Neural cell (in vitro differentiated cells): ENCODE measurements around the gene C1QTNF1. TPM values are rescaled to one million over a fixed set of nuclear protein-coding genes. Genes with fewer than 3 reads are reported as not detected.

Experiments used
- H2AFZ ChIP-seq: fragments of 200-600, 300-800 bp; sonication (generic), shearing (Covaris generic); 2 replicates; pipeline ENCODE4 v1.6.0; 2014; ENCODE audit warnings: low read depth, mild to moderate bottlenecking, antibody characterized with exemption, low read length, moderate library complexity
- H3F3A ChIP-seq: fragments of 200-600 bp; shearing (Covaris generic); 2 replicates; pipeline ENCODE4 v1.6.1; 2016; ENCODE audit warnings: mild to moderate bottlenecking, moderate library complexity, mixed read lengths, antibody characterized with exemption, low read length; ENCODE audit not compliant: insufficient read depth, poor library complexity, severe bottlenecking
- H3K27ac ChIP-seq: fragments of 200-600, 300-800 bp; sonication (generic), shearing (Covaris generic); 2 replicates; pipeline ENCODE4 v1.5.1; 2014; ENCODE audit warnings: mild to moderate bottlenecking, low read length, moderate library complexity
- H3K27me3 ChIP-seq: fragments of 300-800, 200-600 bp; sonication (generic), shearing (Covaris generic); 2 replicates; pipeline ENCODE4 v1.6.0; 2014; ENCODE audit warnings: mild to moderate bottlenecking, low read depth, low read length, moderate library complexity; ENCODE audit not compliant: insufficient read depth
- H3K36me3 ChIP-seq: fragments of 300-800, 200-600 bp; sonication (generic), shearing (Covaris generic); 2 replicates; pipeline ENCODE4 v1.5.1; 2014; ENCODE audit warnings: mild to moderate bottlenecking, antibody characterized with exemption, low read length, moderate library complexity; ENCODE audit not compliant: insufficient read depth
- H3K4me2 ChIP-seq: fragments of 300-800, 200-600 bp; sonication (generic), shearing (Covaris generic); 2 replicates; pipeline ENCODE4 v1.6.0; 2014; ENCODE audit warnings: mild to moderate bottlenecking, low read length
- H3K4me3 ChIP-seq: fragments of 300-800, 200-600 bp; sonication (generic), shearing (Covaris generic); 2 replicates; pipeline ENCODE4 v1.5.1; 2014; ENCODE audit warnings: mild to moderate bottlenecking, low read length, moderate library complexity
- H3K79me2 ChIP-seq: fragments of 200-600 bp; shearing (Covaris generic); replicated peaks from 2 replicates; pipeline ENCODE4 v1.6.0; 2014; ENCODE audit warnings: mild to moderate bottlenecking, low read length, moderate library complexity; ENCODE audit not compliant: insufficient read depth
- H3K9ac ChIP-seq: fragments of 300-800, 200-600 bp; sonication (generic), shearing (Covaris generic); 2 replicates; pipeline ENCODE4 v1.6.1; 2016; ENCODE audit warnings: mild to moderate bottlenecking, low read length, mixed read lengths
- H3K9me2 ChIP-seq: fragments of 200-600 bp; shearing (Covaris generic); 2 replicates; pipeline ENCODE4 v1.6.1; 2016; ENCODE audit warnings: mild to moderate bottlenecking, low read length, mixed read lengths; ENCODE audit not compliant: insufficient read depth
- H3K9me3 ChIP-seq: fragments of 200-600, 300-800 bp; sonication (generic), shearing (Covaris generic); 2 replicates; pipeline ENCODE4 v1.6.1; 2016; ENCODE audit warnings: mild to moderate bottlenecking, mixed run types, low read length, moderate library complexity, mixed read lengths
- H4K20me1 ChIP-seq: fragments of 200-600 bp; shearing (Covaris generic); 2 replicates; pipeline ENCODE4 v1.6.1; 2016; ENCODE audit warnings: mild to moderate bottlenecking, mixed run types; ENCODE audit not compliant: insufficient read depth
- CTCF ChIP-seq: fragments of 450-650 bp; IDR thresholded peaks from 2 replicates; pipeline ENCODE4 v1.5.1; 2014; ENCODE audit warnings: antibody characterized with exemption, mild to moderate bottlenecking, moderate library complexity; ENCODE audit not compliant: poor library complexity, severe bottlenecking
- EP300 ChIP-seq: fragments of 450-650 bp; conservative IDR thresholded peaks from 2 replicates; pipeline ENCODE4 v1.6.1; 2014; ENCODE audit warnings: antibody characterized with exemption, mild to moderate bottlenecking, moderate library complexity; ENCODE audit not compliant: poor library complexity, severe bottlenecking
- EZH2 ChIP-seq: fragments of 200-600, 300-800 bp; shearing (Covaris generic), sonication (generic); IDR thresholded peaks from 2 replicates; pipeline ENCODE4 v1.6.1; 2014; ENCODE audit warnings: antibody characterized with exemption, low read length, borderline replicate concordance, mild to moderate bottlenecking; ENCODE audit not compliant: insufficient read depth, poor library complexity, severe bottlenecking
- MXI1 ChIP-seq: fragments of 450-650 bp; conservative IDR thresholded peaks from 2 replicates; pipeline ENCODE4 v1.6.1; 2014; ENCODE audit warnings: antibody characterized with exemption, mild to moderate bottlenecking; ENCODE audit not compliant: poor library complexity, severe bottlenecking
- POLR2AphosphoS5 ChIP-seq: IDR thresholded peaks from 2 replicates; pipeline ENCODE4 v1.6.1; 2012
- RAD21 ChIP-seq: fragments of 450-650 bp; conservative IDR thresholded peaks from 2 replicates; pipeline ENCODE4 v1.6.1; 2014; ENCODE audit warnings: antibody characterized with exemption, mild to moderate bottlenecking, moderate library complexity
- REST ChIP-seq: IDR thresholded peaks from 2 replicates; pipeline ENCODE4 v1.6.1; 2012; ENCODE audit warnings: borderline replicate concordance
- SMC3 ChIP-seq: fragments of 450-650 bp; conservative IDR thresholded peaks from 2 replicates; pipeline ENCODE4 v1.6.1; 2014; ENCODE audit warnings: antibody characterized with exemption, mild to moderate bottlenecking, moderate library complexity; ENCODE audit not compliant: poor library complexity
- TAF1 ChIP-seq: IDR thresholded peaks from 2 replicates; pipeline ENCODE4 v1.6.1; 2012; ENCODE audit warnings: low read depth
- polyA plus RNA-seq: library from polyadenylated mRNA; depleted of rRNA; stranded (reverse); fragments of >200 nt; gene quantifications from 2 replicates; pipeline ENCODE4 v1.2.3, GENCODE V29; 2014

C1QTNF1 gene
- polyA plus RNA-seq, 1 donor from 2014 or later: 0.16 TPM

- no peaks in the 10 kb centered on the region for H3K9me3 ChIP-seq
Measured at GRCh38 chr17:78996781-78997201, 27.2 kb upstream of the C1QTNF1 start.

GRCh38 chr17:78997231-78997741 is 26.7 kb upstream of the C1QTNF1 start:
- Histone ChIP-seq H4K20me1 (no peaks in the 10 kb centered on the region), H3F3A (no peaks in the 10 kb centered on the region), H3K36me3 (no peaks in the 10 kb centered on the region), H3K9ac (no peak overlapping the region), H3K27ac (no peak overlapping the region), H3K4me3 (no peak overlapping the region), H3K79me2 (no peaks in the 10 kb centered on the region), H3K9me2 (no peaks in the 10 kb centered on the region), H3K27me3 (no peaks in the 10 kb centered on the region), H2AFZ (no peak overlapping the region), H3K4me2 (no peak overlapping the region), H3K9me3 (no peaks in the 10 kb centered on the region)
- no peak for TF ChIP-seq EP300
- TF ChIP-seq RAD21: no peak
- no peak for TF ChIP-seq MXI1
- TF ChIP-seq REST: no peak
- no peak for TF ChIP-seq POLR2AphosphoS5

More at GRCh38 chr17:78996781-78997201, 27.2 kb upstream of the C1QTNF1 start:
- Histone ChIP-seq H4K20me1 (no peaks in the 10 kb centered on the region), H3K79me2 (no peaks in the 10 kb centered on the region), H3K27ac (no peak overlapping the region), H3K9ac (no peak overlapping the region), H3K9me2 (no peaks in the 10 kb centered on the region), H3K4me2 (no peak overlapping the region), H3K27me3 (no peaks in the 10 kb centered on the region), H2AFZ (no peak overlapping the region), H3K36me3 (no peaks in the 10 kb centered on the region), H3F3A (no peaks in the 10 kb centered on the region), H3K4me3 (no peak overlapping the region)
- TF ChIP-seq EP300 (no peak), RAD21 (no peak), SMC3 (no peak), MXI1 (no peak), TAF1 (no peak), CTCF (no peak), EZH2 (no peak), POLR2AphosphoS5 (no peak), REST (no peak)
